Measurements from ENCODE around the gene DPAGT1. TPM values are rescaled to one million over a fixed set of nuclear protein-coding genes. Genes with fewer than 3 reads are reported as not detected.

DPAGT1 gene
- total and polyA plus RNA-seq, 7 donors = 4.2 to 44.6 (median 16.6) TPM

- no peak for DNase-seq
- H3K4me3 ChIP-seq = no peak overlapping the region
- H3K36me3 ChIP-seq = peaks cover 33 to 96% (median 68%) of the 10 kb centered on the region in 4 donors
- intact Hi-C loops (cut with DNase I) = no loop called here
- H3K27me3 ChIP-seq = no peaks in the 10 kb centered on the region
- no peak for TF ChIP-seq POLR2AphosphoS5 (IDR thresholded peaks at IDR 0.05)
- no peaks in the 10 kb centered on the region for H3K4me1 ChIP-seq
- 93 to 95% methylated on average over 7 of the region's 7 CpGs for WGBS, 2 donors
- no peak overlapping the region for H3K27ac ChIP-seq
- H3K9me3 ChIP-seq = no peaks in the 10 kb centered on the region
Observed at GRCh38 chr11:119049081-119049480, 52.6 kb downstream of the DPAGT1 start.

GRCh38 chr11:119048644-119049043, 53.0 kb downstream of the DPAGT1 start:
- no peak overlapping the region for H3K27ac ChIP-seq
- H3K4me1 ChIP-seq = no peaks in the 10 kb centered on the region
- DNase-seq = no peak
- no peak for TF ChIP-seq EP300 (IDR thresholded peaks at IDR 0.05)
- no peak for TF ChIP-seq CTCF (IDR thresholded peaks at IDR 0.05)
- no peaks in the 10 kb centered on the region for H3K9me3 ChIP-seq
- peaks cover 33 to 91% (median 64%) of the 10 kb centered on the region in 4 donors for H3K36me3 ChIP-seq
- no peaks in the 10 kb centered on the region for H3K27me3 ChIP-seq
- H3K4me3 ChIP-seq = no peak overlapping the region
- WGBS, 2 donors = 95% methylated on average over 9 of the region's 9 CpGs
- intact Hi-C loops (cut with DNase I) = no loop called here

GRCh38 chr11:119047205-119047604, 54.4 kb downstream of the DPAGT1 start:
- no peak for TF ChIP-seq POLR2A (IDR thresholded peaks at IDR 0.05)
- no peak for TF ChIP-seq POLR2AphosphoS5 (IDR thresholded peaks at IDR 0.05)
- no peak for TF ChIP-seq CTCF (IDR thresholded peaks at IDR 0.05)
- no peak for TF ChIP-seq EP300 (IDR thresholded peaks at IDR 0.05)
- intact Hi-C loops (cut with DNase I) = no loop called here
- 86% methylated on average over 6 of the region's 6 CpGs for WGBS, 2 donors
- Histone ChIP-seq H3K4me1 (no peaks in the 10 kb centered on the region), H3K27me3 (no peaks in the 10 kb centered on the region), H3K9me3 (no peaks in the 10 kb centered on the region), H3K27ac (no peak overlapping the region), H3K36me3 (peaks cover 26 to 77% (median 55%) of the 10 kb centered on the region in 4 donors), H3K4me3 (no peak overlapping the region)
- DNase-seq = no peak

Other genes starting within 250 kb of the DPAGT1 start
- not detected for gene CXCR5, start 218.0 kb downstream of the DPAGT1 start, total RNA-seq
- gene CXCR5, start 218.0 kb downstream of the DPAGT1 start, polyA plus RNA-seq = 10 to 100 TPM in 1 of 3 donors, under 1 TPM in 2; under 0.01 to 11.5 (median 0.23) TPM
- 10 to 100 TPM in 3 of 4 donors, 1 to 10 TPM in 1; 7.9 to 46.5 (median 10.8) TPM for gene BCL9L, start 175.9 kb downstream of the DPAGT1 start, total RNA-seq
- gene BCL9L, start 175.9 kb downstream of the DPAGT1 start, polyA plus RNA-seq = 10 to 100 TPM in 1 of 3 donors, 1 to 10 TPM in 2; 4.8 to 33.2 (median 7.4) TPM
- not detected for gene UPK2, start 145.6 kb downstream of the DPAGT1 start, total RNA-seq
- gene UPK2, start 145.6 kb downstream of the DPAGT1 start, polyA plus RNA-seq = not detected
- not detected for gene FOXR1, start 130.1 kb downstream of the DPAGT1 start, total RNA-seq
- gene FOXR1, start 130.1 kb downstream of the DPAGT1 start, polyA plus RNA-seq = not detected
- 10 to 100 TPM; 29.6 to 60.5 (median 40.7) TPM for gene CENATAC, start 103.7 kb downstream of the DPAGT1 start, total RNA-seq
- 10 to 100 TPM in 1 of 3 donors, 1 to 10 TPM in 2; 5.3 to 24.6 (median 7.2) TPM for gene CENATAC, start 103.7 kb downstream of the DPAGT1 start, polyA plus RNA-seq
- gene RPS25, start 83.5 kb downstream of the DPAGT1 start, total RNA-seq = 1,000 to 10,000 TPM; 1,350 to 3,369 (median 2,098) TPM
- gene RPS25, start 83.5 kb downstream of the DPAGT1 start, polyA plus RNA-seq = 1,000 to 10,000 TPM; 2,091 to 3,409 (median 2,533) TPM
- gene TRAPPC4, start 83.1 kb downstream of the DPAGT1 start, total RNA-seq = 10 to 100 TPM; 32.4 to 60.3 (median 47.5) TPM
- 10 to 100 TPM; 49.9 to 90.9 (median 74.5) TPM for gene TRAPPC4, start 83.1 kb downstream of the DPAGT1 start, polyA plus RNA-seq
- gene SLC37A4, start 71.0 kb downstream of the DPAGT1 start, total RNA-seq = 10 to 100 TPM in 2 of 4 donors, 1 to 10 TPM in 2; 8.0 to 13.8 (median 10.1) TPM
- 10 to 100 TPM in 2 of 3 donors, 1 to 10 TPM in 1; 8.4 to 31.5 (median 11.1) TPM for gene SLC37A4, start 71.0 kb downstream of the DPAGT1 start, polyA plus RNA-seq
- gene HYOU1, start 44.6 kb downstream of the DPAGT1 start, total RNA-seq = 10 to 100 TPM; 26.6 to 37.6 (median 30.7) TPM
- 100 to 1,000 TPM in 1 of 3 donors, 10 to 100 TPM in 1, 1 to 10 TPM in 1; 6.0 to 106 (median 22.0) TPM for gene HYOU1, start 44.6 kb downstream of the DPAGT1 start, polyA plus RNA-seq
- 10 to 100 TPM; 26.0 to 37.0 (median 30.8) TPM for gene VPS11, start 34.0 kb downstream of the DPAGT1 start, total RNA-seq
- 10 to 100 TPM; 13.4 to 29.2 (median 27.0) TPM for gene VPS11, start 34.0 kb downstream of the DPAGT1 start, polyA plus RNA-seq
- 10 to 100 TPM in 1 of 4 donors, 1 to 10 TPM in 3; 5.6 to 15.2 (median 6.6) TPM for gene HMBS, start 17.0 kb downstream of the DPAGT1 start, total RNA-seq
- 10 to 100 TPM; 20.3 to 39.3 (median 22.2) TPM for gene HMBS, start 17.0 kb downstream of the DPAGT1 start, polyA plus RNA-seq
- gene C2CD2L, start 5.5 kb upstream of the DPAGT1 start, total RNA-seq = 1 to 10 TPM; 5.3 to 8.0 (median 5.8) TPM
- gene C2CD2L, start 5.5 kb upstream of the DPAGT1 start, polyA plus RNA-seq = 10 to 100 TPM in 1 of 3 donors, 1 to 10 TPM in 2; 6.0 to 22.6 (median 7.6) TPM
- 10 to 100 TPM; 15.0 to 33.0 (median 21.2) TPM for gene HINFP, start 19.7 kb upstream of the DPAGT1 start, total RNA-seq
- 10 to 100 TPM; 12.0 to 23.2 (median 20.1) TPM for gene HINFP, start 19.7 kb upstream of the DPAGT1 start, polyA plus RNA-seq
- gene ABCG4, start 47.2 kb upstream of the DPAGT1 start, total RNA-seq = under 1 TPM in 3 of 4 donors, not detected in 1; under 0.01 to 0.55 (median 0.27) TPM
- gene ABCG4, start 47.2 kb upstream of the DPAGT1 start, polyA plus RNA-seq = under 1 TPM in 2 of 3 donors, not detected in 1; under 0.01 to 0.26 TPM
- 10 to 100 TPM; 10.7 to 21.9 (median 12.6) TPM for gene NLRX1, start 66.9 kb upstream of the DPAGT1 start, total RNA-seq
- 1 to 10 TPM; 3.9 to 9.3 (median 4.2) TPM for gene NLRX1, start 66.9 kb upstream of the DPAGT1 start, polyA plus RNA-seq
- 1 to 10 TPM in 1 of 4 donors, not detected in 3; 1.8 TPM for gene NHERF4, start 83.6 kb upstream of the DPAGT1 start, total RNA-seq
- gene NHERF4, start 83.6 kb upstream of the DPAGT1 start, polyA plus RNA-seq = 10 to 100 TPM; 25.8 to 48.1 (median 37.7) TPM
- gene CBL, start 104.5 kb upstream of the DPAGT1 start, total RNA-seq = 10 to 100 TPM; 11.8 to 17.7 (median 13.1) TPM
- gene CBL, start 104.5 kb upstream of the DPAGT1 start, polyA plus RNA-seq = 1 to 10 TPM; 1.8 to 8.6 (median 3.7) TPM
- 1,000 to 10,000 TPM in 1 of 4 donors, 100 to 1,000 TPM in 3; 628 to 1,033 (median 813) TPM for gene MCAM, start 215.3 kb upstream of the DPAGT1 start, total RNA-seq
- gene MCAM, start 215.3 kb upstream of the DPAGT1 start, polyA plus RNA-seq = 10 to 100 TPM in 1 of 3 donors, 1 to 10 TPM in 2; 2.1 to 51.5 (median 4.8) TPM
- gene RNF26, start 232.7 kb upstream of the DPAGT1 start, total RNA-seq = 10 to 100 TPM in 3 of 4 donors, 1 to 10 TPM in 1; 9.8 to 18.3 (median 11.8) TPM
- gene RNF26, start 232.7 kb upstream of the DPAGT1 start, polyA plus RNA-seq = 10 to 100 TPM in 1 of 3 donors, 1 to 10 TPM in 2; 6.2 to 26.1 (median 7.2) TPM
- gene C1QTNF5, start 239.0 kb upstream of the DPAGT1 start, total RNA-seq = 10 to 100 TPM; 23.2 to 35.2 (median 32.4) TPM
- 10 to 100 TPM in 1 of 3 donors, 1 to 10 TPM in 2; 4.9 to 12.5 (median 5.4) TPM for gene C1QTNF5, start 239.0 kb upstream of the DPAGT1 start, polyA plus RNA-seq
- gene MFRP, start 244.9 kb upstream of the DPAGT1 start, total RNA-seq = under 1 TPM in 1 of 4 donors, not detected in 3; 0.14 TPM
- not detected for gene MFRP, start 244.9 kb upstream of the DPAGT1 start, polyA plus RNA-seq

Measured in sigmoid colon (tissue), 7 donors.